Erythroblast (primary cell): ENCODE data around the gene GNAZ.

Experiments
- GATA1 ChIP-seq: IDR thresholded peaks from 2 replicates; pipeline ENCODE4 v1.6.1; 2011; ENCODE audit warnings: low read depth, mild to moderate bottlenecking, control low read depth, low read length, moderate library complexity
- POLR2A ChIP-seq: IDR thresholded peaks from 2 replicates; pipeline ENCODE4 v1.6.1; 2011; ENCODE audit warnings: mild to moderate bottlenecking, low read length

- TF ChIP-seq POLR2A (no peak), GATA1 (no peak)
Observed at GRCh38 chr22:23127055-23127756, 56.9 kb downstream of the GNAZ start.
